ENCODE results near the gene TGFA. TPM values are rescaled to one million over a fixed set of nuclear protein-coding genes. Genes with fewer than 3 reads are reported as not detected.
A peak's percentile ranks its signal among the peaks of the same experiment; 100 is the strongest.

The TGFA gene
- total RNA-seq, 2 experiments from 2014 or later, result 0.25 to 0.38 TPM

- Mint-ChIP-seq H3K27me3 (peaks cover 24% of the 10 kb centered on the region), H3K27ac (no peak overlapping the region), H3K36me3 (ENCODE audit: low read depth) (no peaks in the 10 kb centered on the region), H3K9me3 (no peaks in the 10 kb centered on the region), H3K4me3 (no peak overlapping the region), H3K4me1 (ENCODE audit: low read depth) (peaks cover 24% of the 10 kb centered on the region)
- no peak for DNase-seq
- POLR2A ChIA-PET, result interaction anchor here (0.8 kb wide), 1 partner anchor 74 kb away, joined by 3 read pairs; no protein-coding TSS in a partner anchor
- intact Hi-C loops (cut with micrococcal nuclease), result loop anchor here (10.0 kb wide), 1 partner anchor 58 kb away; no protein-coding TSS in a partner anchor
- CTCF ChIA-PET, result interaction anchor here (0.7 to 0.9 kb wide), 2 partner anchors 61 to 251 kb away, joined by 3 read pairs; no protein-coding TSS in a partner anchor
- TF ChIP-seq, protein P1, sequence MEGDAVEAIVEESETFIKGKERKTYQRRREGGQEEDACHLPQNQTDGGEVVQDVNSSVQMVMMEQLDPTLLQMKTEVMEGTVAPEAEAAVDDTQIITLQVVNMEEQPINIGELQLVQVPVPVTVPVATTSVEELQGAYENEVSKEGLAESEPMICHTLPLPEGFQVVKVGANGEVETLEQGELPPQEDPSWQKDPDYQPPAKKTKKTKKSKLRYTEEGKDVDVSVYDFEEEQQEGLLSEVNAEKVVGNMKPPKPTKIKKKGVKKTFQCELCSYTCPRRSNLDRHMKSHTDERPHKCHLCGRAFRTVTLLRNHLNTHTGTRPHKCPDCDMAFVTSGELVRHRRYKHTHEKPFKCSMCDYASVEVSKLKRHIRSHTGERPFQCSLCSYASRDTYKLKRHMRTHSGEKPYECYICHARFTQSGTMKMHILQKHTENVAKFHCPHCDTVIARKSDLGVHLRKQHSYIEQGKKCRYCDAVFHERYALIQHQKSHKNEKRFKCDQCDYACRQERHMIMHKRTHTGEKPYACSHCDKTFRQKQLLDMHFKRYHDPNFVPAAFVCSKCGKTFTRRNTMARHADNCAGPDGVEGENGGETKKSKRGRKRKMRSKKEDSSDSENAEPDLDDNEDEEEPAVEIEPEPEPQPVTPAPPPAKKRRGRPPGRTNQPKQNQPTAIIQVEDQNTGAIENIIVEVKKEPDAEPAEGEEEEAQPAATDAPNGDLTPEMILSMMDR (IDR thresholded peaks at IDR 0.05), result no peak
- ATAC-seq, result no peak
Measured at GRCh38 chr2:70556608-70557007, 3.0 kb upstream of the TGFA start.

DNA sequence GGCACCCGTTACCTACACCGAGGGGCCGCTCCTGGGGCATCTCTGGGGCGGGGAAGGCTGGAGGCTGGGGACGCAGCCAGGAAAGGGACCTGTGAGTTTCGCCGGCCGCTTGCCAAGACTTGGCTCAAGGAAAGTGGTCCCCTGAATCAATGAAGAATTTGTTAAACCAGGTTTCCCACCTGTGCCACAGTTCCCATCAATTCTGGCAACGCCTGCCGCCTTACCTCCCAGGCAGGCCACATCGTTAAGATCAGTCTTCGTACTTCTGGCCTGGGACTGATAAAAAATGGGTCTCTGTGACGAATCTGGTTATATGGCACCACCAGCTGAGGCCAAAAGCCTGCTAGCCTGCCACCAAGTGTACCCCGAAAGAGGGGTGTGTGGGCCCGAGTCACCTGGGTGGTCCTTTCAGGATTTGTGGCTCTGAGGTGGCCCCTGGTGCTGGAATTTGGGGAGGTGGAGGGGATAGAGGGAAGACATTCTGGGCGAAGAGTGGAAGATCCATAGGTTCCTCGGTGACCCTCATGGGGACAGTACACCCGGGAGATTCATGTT lies 789 bp upstream of the TGFA start:
- H3K27ac Mint-ChIP-seq, result peak overlapping the region; percentile 27
- peak overlapping the region; percentile 72 for H3K4me3 Mint-ChIP-seq
- POLR2A ChIA-PET, result no interaction called here
- TF ChIP-seq, protein P1 (IDR thresholded peaks at IDR 0.05), result peak; percentile 49
- DNase-seq (no peak), ATAC-seq (no peak)
- CTCF ChIA-PET, result interaction anchor here (0.8 to 1.5 kb wide), 3 partner anchors 10 to 252 kb away, joined by 3 to 4 read pairs (median 4); partner anchors contain the start of gene FAM136A
- intact Hi-C loops (cut with micrococcal nuclease), result loop anchor here (10.0 kb wide), 1 partner anchor 60 kb away; no protein-coding TSS in a partner anchor
- no peaks in the 10 kb centered on the region for H3K36me3 Mint-ChIP-seq (ENCODE audit: low read depth)
- H3K4me1 Mint-ChIP-seq (ENCODE audit: low read depth), result peaks cover 24% of the 10 kb centered on the region
- no peaks in the 10 kb centered on the region for H3K9me3 Mint-ChIP-seq
- H3K27me3 Mint-ChIP-seq, result peaks cover 17% of the 10 kb centered on the region

DNA sequence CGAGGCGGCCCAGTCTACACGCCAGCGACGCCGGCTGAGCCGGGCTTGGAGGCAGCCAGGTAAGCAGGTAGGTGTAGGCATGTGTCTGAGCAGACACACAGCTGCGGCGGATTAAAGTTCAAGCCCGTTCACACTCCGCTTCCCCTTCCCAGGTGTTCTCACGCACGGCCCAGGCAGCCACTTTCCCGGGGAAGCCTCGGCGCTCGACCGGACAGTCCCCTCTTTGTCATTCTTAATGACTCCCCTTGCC lies 367 bp downstream of the TGFA start:
- no peak overlapping the region for H3K27ac Mint-ChIP-seq
- ATAC-seq, result peak; percentile 10
- CTCF ChIA-PET, result interaction anchor here (1.0 to 2.2 kb wide), 4 partner anchors 11 to 64 kb away, joined by 3 to 13 read pairs (median 4); no protein-coding TSS in a partner anchor
- peak overlapping the region; percentile 73 for H3K4me3 Mint-ChIP-seq
- H3K27me3 Mint-ChIP-seq, result peaks cover 17% of the 10 kb centered on the region
- TF ChIP-seq, protein P1 (IDR thresholded peaks at IDR 0.05), result no peak
- H3K9me3 Mint-ChIP-seq, result no peaks in the 10 kb centered on the region
- no peaks in the 10 kb centered on the region for H3K36me3 Mint-ChIP-seq (ENCODE audit: low read depth)
- H3K4me1 Mint-ChIP-seq (ENCODE audit: low read depth), result peaks cover 24% of the 10 kb centered on the region
- POLR2A ChIA-PET, result no interaction called here
- DNase-seq, result peak; percentile 36
- intact Hi-C loops (cut with micrococcal nuclease), result loop anchor here (10.0 kb wide), 1 partner anchor 62 kb away; no protein-coding TSS in a partner anchor

DNA sequence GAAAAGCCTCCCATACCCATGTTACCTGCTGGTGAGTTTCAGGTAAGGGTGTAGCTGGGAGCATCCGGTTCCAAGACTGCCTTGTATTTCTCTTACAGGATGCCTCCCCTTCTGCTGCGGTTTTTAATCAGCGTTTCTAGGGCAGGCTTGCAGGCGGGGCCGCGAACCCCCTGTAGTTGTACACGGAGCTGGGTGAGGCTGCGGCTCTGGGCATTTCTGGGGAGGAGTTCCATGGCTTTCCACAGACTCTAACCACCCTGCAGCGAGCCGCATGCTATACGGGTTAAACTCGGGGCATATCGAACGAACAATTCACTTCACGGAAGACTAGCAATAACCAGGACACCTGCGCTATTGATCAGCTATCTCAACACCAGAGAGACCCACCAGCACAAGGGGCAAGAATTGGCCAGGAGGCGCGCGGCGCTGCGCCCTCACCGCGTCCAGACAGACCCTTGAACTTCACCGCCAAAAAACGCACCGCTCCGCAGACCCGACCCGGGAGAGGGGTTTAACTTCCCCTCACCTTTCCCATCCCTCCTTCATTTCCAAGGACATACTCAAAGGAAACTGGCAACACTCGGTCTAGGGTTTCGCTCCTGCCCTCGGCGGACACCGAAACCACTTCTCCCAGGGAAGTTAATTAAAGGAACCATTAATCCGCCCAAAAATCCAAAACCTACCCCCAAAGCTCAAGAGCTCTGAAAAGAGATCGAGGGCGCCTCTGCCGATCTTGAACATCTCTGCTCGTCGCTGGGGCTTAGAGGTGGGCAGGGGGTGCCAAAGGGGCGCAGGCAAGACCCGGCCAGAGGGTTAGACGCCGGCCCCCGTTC lies 909 bp downstream of the TGFA start:
- Mint-ChIP-seq H3K9me3 (no peaks in the 10 kb centered on the region), H3K36me3 (ENCODE audit: low read depth) (no peaks in the 10 kb centered on the region), H3K4me1 (ENCODE audit: low read depth) (peaks cover 24% of the 10 kb centered on the region), H3K27ac (no peak overlapping the region), H3K4me3 (peak overlapping the region; percentile 73), H3K27me3 (peaks cover 17% of the 10 kb centered on the region)
- DNase-seq (peak; percentile 28), ATAC-seq (no peak)
- intact Hi-C loops (cut with micrococcal nuclease), result loop anchor here (10.0 kb wide), 1 partner anchor 62 kb away; no protein-coding TSS in a partner anchor
- ChIA-PET POLR2A (no interaction called here), CTCF (interaction anchor here (1.0 to 2.2 kb wide), 6 partner anchors 11 to 92 kb away, joined by 3 to 13 read pairs (median 3); no protein-coding TSS in a partner anchor)
- TF ChIP-seq, protein P1 (IDR thresholded peaks at IDR 0.05), result no peak
